HepG2 (cell line): ENCODE data around the gene NHSL1. TPM values are rescaled to one million over a fixed set of nuclear protein-coding genes. Genes with fewer than 3 reads are reported as not detected.

Experiments used
- GMEB1 ChIP-seq: sonication (generic); formaldehyde crosslinking; IDR thresholded peaks from 2 replicates; pipeline ENCODE4 v1.5.1; 2020; ENCODE audit warnings: missing genetic modification reagents, mild to moderate bottlenecking, borderline replicate concordance
- HOMEZ ChIP-seq: IDR thresholded peaks from 2 replicates; pipeline ENCODE4 v1.6.1; 2016; ENCODE audit warnings: low read depth
- KMT2B ChIP-seq: IDR thresholded peaks from 2 replicates; pipeline ENCODE4 v1.6.1; 2016; ENCODE audit warnings: missing genetic modification reagents, missing compliant biosample characterization
- NFAT5 ChIP-seq: sonication (generic); formaldehyde crosslinking; IDR thresholded peaks from 2 replicates; pipeline ENCODE4 v1.4.0; 2020; ENCODE audit warnings: missing genetic modification reagents
- PCBP2 ChIP-seq: fragments of 200-400 bp; formaldehyde crosslinking; optimal IDR thresholded peaks from 2 replicates; pipeline ENCODE3; 2018; ENCODE audit warnings: low read length, low read depth; ENCODE audit not compliant: poor library complexity, severe bottlenecking
- POGZ ChIP-seq: sonication (generic); formaldehyde crosslinking; IDR thresholded peaks from 2 replicates; pipeline ENCODE4 v1.4.0; 2020; ENCODE audit warnings: mild to moderate bottlenecking, missing genetic modification reagents
- RAD21 ChIP-seq: fragments of 450-650 bp; formaldehyde crosslinking; IDR thresholded peaks from 2 replicates; pipeline ENCODE4 v1.5.0; 2020; ENCODE audit warnings: mild to moderate bottlenecking
- TIGD3 ChIP-seq: sonication (generic); formaldehyde crosslinking; IDR thresholded peaks from 2 replicates; pipeline ENCODE4 v1.5.1; 2020; ENCODE audit warnings: mild to moderate bottlenecking, missing genetic modification reagents, borderline replicate concordance
- ZFY ChIP-seq: sonication (generic); formaldehyde crosslinking; IDR thresholded peaks from 2 replicates; pipeline ENCODE4 v1.4.0; 2020; ENCODE audit warnings: missing genetic modification reagents
- ZMYM4 ChIP-seq: sonication (generic); formaldehyde crosslinking; IDR thresholded peaks from 2 replicates; pipeline ENCODE4 v1.8.1; 2023; ENCODE audit warnings: mild to moderate bottlenecking, missing genetic modification reagents
- polyA plus RNA-seq, 8 experiments: library from polyadenylated mRNA; depleted of rRNA in 3 of 8; stranded (reverse) in 7 of 8; unstranded in 1 of 8; fragments of >200 nt; fragmentation: Illumina TruSeq in 4 of 8; extraction: Trizol in 4 of 8; gene quantifications; 2 replicates each; pipeline versions ENCODE4 v1.2.1 to v1.2.3, GENCODE V29; 2011 to 2016; ENCODE audit warnings: low read depth in 4 of 8, missing spikeins in 1 of 8, mixed read lengths in 1 of 8; ENCODE audit not compliant: insufficient read depth in 1 of 8
- total RNA-seq, 5 experiments: library from RNA; depleted of rRNA; stranded (reverse); fragments of >200 nt; fragmentation: Illumina TruSeq; extraction: Trizol; gene quantifications; 2 replicates each; pipeline ENCODE4 v1.2.3, GENCODE V29; 2016; ENCODE audit warnings: low read depth in 1 of 5
- TF ChIP-seq, protein P1 (sequence below): sonication (generic); formaldehyde crosslinking; IDR thresholded peaks from 2 replicates; pipeline ENCODE4 v1.9.0; 2021; ENCODE audit warnings: mild to moderate bottlenecking, missing genetic modification reagents

The NHSL1 gene
- total and polyA plus RNA-seq, 2 of the 13 experiments (the other 11 are each of a cell fraction or from before 2014, with no cell fraction given): 24.9 to 53.6 TPM

GRCh38 chr6:138517635-138518034, 18.3 kb upstream of the NHSL1 start (continued):
- TF ChIP-seq GMEB1 (CRISPR knock-in tag) (no peak), KMT2B (no peak; the same call in 1 of the 2 replicates), NFAT5 (no peak), RAD21 (CRISPR knock-in tag) (peak; percentile 83), TIGD3 (no peak), HOMEZ (no peak), POGZ (CRISPR knock-in tag) (no peak), ZMYM4 (CRISPR knock-in tag) (peak; percentile 77), PCBP2 (no peak), ZFY (CRISPR knock-in tag) (no peak)
- TF ChIP-seq, protein P1, sequence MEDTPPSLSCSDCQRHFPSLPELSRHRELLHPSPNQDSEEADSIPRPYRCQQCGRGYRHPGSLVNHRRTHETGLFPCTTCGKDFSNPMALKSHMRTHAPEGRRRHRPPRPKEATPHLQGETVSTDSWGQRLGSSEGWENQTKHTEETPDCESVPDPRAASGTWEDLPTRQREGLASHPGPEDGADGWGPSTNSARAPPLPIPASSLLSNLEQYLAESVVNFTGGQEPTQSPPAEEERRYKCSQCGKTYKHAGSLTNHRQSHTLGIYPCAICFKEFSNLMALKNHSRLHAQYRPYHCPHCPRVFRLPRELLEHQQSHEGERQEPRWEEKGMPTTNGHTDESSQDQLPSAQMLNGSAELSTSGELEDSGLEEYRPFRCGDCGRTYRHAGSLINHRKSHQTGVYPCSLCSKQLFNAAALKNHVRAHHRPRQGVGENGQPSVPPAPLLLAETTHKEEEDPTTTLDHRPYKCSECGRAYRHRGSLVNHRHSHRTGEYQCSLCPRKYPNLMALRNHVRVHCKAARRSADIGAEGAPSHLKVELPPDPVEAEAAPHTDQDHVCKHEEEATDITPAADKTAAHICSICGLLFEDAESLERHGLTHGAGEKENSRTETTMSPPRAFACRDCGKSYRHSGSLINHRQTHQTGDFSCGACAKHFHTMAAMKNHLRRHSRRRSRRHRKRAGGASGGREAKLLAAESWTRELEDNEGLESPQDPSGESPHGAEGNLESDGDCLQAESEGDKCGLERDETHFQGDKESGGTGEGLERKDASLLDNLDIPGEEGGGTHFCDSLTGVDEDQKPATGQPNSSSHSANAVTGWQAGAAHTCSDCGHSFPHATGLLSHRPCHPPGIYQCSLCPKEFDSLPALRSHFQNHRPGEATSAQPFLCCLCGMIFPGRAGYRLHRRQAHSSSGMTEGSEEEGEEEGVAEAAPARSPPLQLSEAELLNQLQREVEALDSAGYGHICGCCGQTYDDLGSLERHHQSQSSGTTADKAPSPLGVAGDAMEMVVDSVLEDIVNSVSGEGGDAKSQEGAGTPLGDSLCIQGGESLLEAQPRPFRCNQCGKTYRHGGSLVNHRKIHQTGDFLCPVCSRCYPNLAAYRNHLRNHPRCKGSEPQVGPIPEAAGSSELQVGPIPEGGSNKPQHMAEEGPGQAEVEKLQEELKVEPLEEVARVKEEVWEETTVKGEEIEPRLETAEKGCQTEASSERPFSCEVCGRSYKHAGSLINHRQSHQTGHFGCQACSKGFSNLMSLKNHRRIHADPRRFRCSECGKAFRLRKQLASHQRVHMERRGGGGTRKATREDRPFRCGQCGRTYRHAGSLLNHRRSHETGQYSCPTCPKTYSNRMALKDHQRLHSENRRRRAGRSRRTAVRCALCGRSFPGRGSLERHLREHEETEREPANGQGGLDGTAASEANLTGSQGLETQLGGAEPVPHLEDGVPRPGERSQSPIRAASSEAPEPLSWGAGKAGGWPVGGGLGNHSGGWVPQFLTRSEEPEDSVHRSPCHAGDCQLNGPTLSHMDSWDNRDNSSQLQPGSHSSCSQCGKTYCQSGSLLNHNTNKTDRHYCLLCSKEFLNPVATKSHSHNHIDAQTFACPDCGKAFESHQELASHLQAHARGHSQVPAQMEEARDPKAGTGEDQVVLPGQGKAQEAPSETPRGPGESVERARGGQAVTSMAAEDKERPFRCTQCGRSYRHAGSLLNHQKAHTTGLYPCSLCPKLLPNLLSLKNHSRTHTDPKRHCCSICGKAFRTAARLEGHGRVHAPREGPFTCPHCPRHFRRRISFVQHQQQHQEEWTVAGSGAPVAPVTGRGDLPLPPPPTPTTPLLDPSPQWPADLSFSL: no peak
